DOHH2 (cell line): ENCODE measurements around the gene ZDHHC19.
"Not testable (repeated sequence)": the region's sequence is repeated elsewhere in the genome, so short reads cannot be mapped to it uniquely, and the experiment has no call there.

Source experiments
- H3F3A ChIP-seq: fragments of 200-600 bp; sonication (generic), shearing (Covaris generic); 2 replicates; pipeline ENCODE4 v1.6.0; 2016; ENCODE audit warnings: antibody characterized with exemption, mild to moderate bottlenecking; ENCODE audit not compliant: control insufficient read depth, insufficient read depth
- H3K27ac ChIP-seq: fragments of 200-600 bp; sonication (generic); 2 replicates; pipeline ENCODE4 v1.5.1; 2014; ENCODE audit warnings: low read depth, mild to moderate bottlenecking, low read length, moderate library complexity
- H3K27me3 ChIP-seq: fragments of 200-600 bp; sonication (generic); 2 replicates; pipeline ENCODE4 v1.6.1; 2014; ENCODE audit warnings: mild to moderate bottlenecking, low read length, mixed read lengths; ENCODE audit not compliant: control insufficient read depth
- H3K36me3 ChIP-seq: fragments of 200-600 bp; sonication (generic); 2 replicates; pipeline ENCODE4 v1.6.1; 2014; ENCODE audit warnings: mild to moderate bottlenecking, low read length, moderate library complexity, mixed read lengths; ENCODE audit not compliant: control insufficient read depth
- H3K4me1 ChIP-seq: fragments of 200-600 bp; sonication (generic); 2 replicates; pipeline ENCODE4 v1.6.1; 2014; ENCODE audit warnings: mild to moderate bottlenecking, low read length, mixed read lengths; ENCODE audit not compliant: control insufficient read depth
- H3K4me2 ChIP-seq: fragments of 200-600 bp; sonication (generic); 2 replicates; pipeline ENCODE4 v1.6.0; 2014; ENCODE audit warnings: mild to moderate bottlenecking, low read length, moderate library complexity
- H3K4me3 ChIP-seq: fragments of 200-600 bp; sonication (generic); 2 replicates; pipeline ENCODE4 v1.5.1; 2014; ENCODE audit warnings: mild to moderate bottlenecking, low read length, mixed read lengths
- H3K79me2 ChIP-seq: fragments of 200-600 bp; sonication (generic); 2 replicates; pipeline ENCODE4 v1.6.1; 2014; ENCODE audit warnings: mild to moderate bottlenecking, low read length, mixed read lengths; ENCODE audit not compliant: control insufficient read depth
- H3K9me2 ChIP-seq: fragments of 200-600 bp; sonication (generic); replicated peaks from 2 replicates; pipeline ENCODE4 v1.6.1; 2014; ENCODE audit warnings: mild to moderate bottlenecking, low read length, mixed read lengths; ENCODE audit not compliant: control insufficient read depth
- H3K9me3 ChIP-seq: fragments of 200-600 bp; sonication (generic); 2 replicates; pipeline ENCODE4 v1.6.1; 2014; ENCODE audit warnings: antibody characterized with exemption, low read length, mixed read lengths; ENCODE audit not compliant: control insufficient read depth, insufficient read depth
- H4K20me1 ChIP-seq: fragments of 200-600 bp; sonication (generic); 2 replicates; pipeline ENCODE4 v1.6.0; 2014; ENCODE audit warnings: low read depth, mild to moderate bottlenecking, antibody characterized with exemption, low read length, moderate library complexity; ENCODE audit not compliant: control insufficient read depth, insufficient read depth
- CTCF ChIP-seq: fragments of 200-600 bp; sonication (generic); IDR thresholded peaks from one replicate; pipeline ENCODE4 v1.5.1; 2014; ENCODE audit warnings: antibody characterized with exemption, mild to moderate bottlenecking, low read depth, low read length; ENCODE audit not compliant: poor library complexity, severe bottlenecking
- EZH2phosphoT487 ChIP-seq: fragments of 200-600 bp; sonication (generic); IDR thresholded peaks from 2 replicates; pipeline ENCODE4 v1.6.1; 2017; ENCODE audit warnings: borderline replicate concordance, mild to moderate bottlenecking, antibody characterized with exemption, low read length, moderate library complexity, mixed read lengths

Gene ZDHHC19

GRCh38 chr3:196174652-196175051, 36.5 kb downstream of the ZDHHC19 start:
- no peaks in the 10 kb centered on the region for H3K9me3 ChIP-seq
- no peaks in the 10 kb centered on the region for H3K27me3 ChIP-seq
- no peaks in the 10 kb centered on the region for H3K9me2 ChIP-seq
- no peaks in the 10 kb centered on the region for H3K36me3 ChIP-seq
- no peak for TF ChIP-seq EZH2phosphoT487
- TF ChIP-seq CTCF: no peak
- peaks cover 6% of the 10 kb centered on the region; the same call in 1 of the 2 replicates for H3F3A ChIP-seq
- no peak overlapping the region for H3K27ac ChIP-seq
- H3K4me1 ChIP-seq: peaks cover 11% of the 10 kb centered on the region
- no peaks in the 10 kb centered on the region for H4K20me1 ChIP-seq
- no peak overlapping the region for H3K4me2 ChIP-seq
- H3K4me3 ChIP-seq: no peak overlapping the region
- H3K79me2 ChIP-seq: no peaks in the 10 kb centered on the region

GRCh38 chr3:196170296-196170695, 40.9 kb downstream of the ZDHHC19 start:
- not testable (repeated sequence) for H3K4me1 ChIP-seq, H3K27me3 ChIP-seq, H3K9me3 ChIP-seq, H3K4me3 ChIP-seq, H3K27ac ChIP-seq, H3K79me2 ChIP-seq, H3K36me3 ChIP-seq, H4K20me1 ChIP-seq, H3K4me2 ChIP-seq, H3K9me2 ChIP-seq, H3F3A ChIP-seq

GRCh38 chr3:196169836-196170240, 41.4 kb downstream of the ZDHHC19 start:
- no peak for TF ChIP-seq CTCF
- no peak for TF ChIP-seq EZH2phosphoT487
- H3K36me3 ChIP-seq: no peaks in the 10 kb centered on the region
- no peaks in the 10 kb centered on the region for H3K9me2 ChIP-seq
- H3K79me2 ChIP-seq: no peaks in the 10 kb centered on the region
- no peaks in the 10 kb centered on the region for H3K27me3 ChIP-seq
- H3K4me3 ChIP-seq: no peak overlapping the region
- H3K9me3 ChIP-seq: no peaks in the 10 kb centered on the region
- no peak overlapping the region for H3K27ac ChIP-seq
- no peaks in the 10 kb centered on the region for H3K4me1 ChIP-seq
- H3F3A ChIP-seq: no peaks in the 10 kb centered on the region
- H3K4me2 ChIP-seq: no peak overlapping the region
- H4K20me1 ChIP-seq: no peaks in the 10 kb centered on the region

GRCh38 chr3:196168808-196169391, 42.3 kb downstream of the ZDHHC19 start:
- Histone ChIP-seq H3K36me3 (no peaks in the 10 kb centered on the region), H3K4me3 (no peak overlapping the region), H3K79me2 (no peaks in the 10 kb centered on the region), H3K27me3 (no peaks in the 10 kb centered on the region), H3K9me3 (no peaks in the 10 kb centered on the region), H3K27ac (no peak overlapping the region), H3K4me2 (no peak overlapping the region), H3K4me1 (no peaks in the 10 kb centered on the region), H3K9me2 (no peaks in the 10 kb centered on the region), H4K20me1 (no peaks in the 10 kb centered on the region), H3F3A (no peaks in the 10 kb centered on the region)
- TF ChIP-seq EZH2phosphoT487: no peak
